Activated CD8-positive, alpha-beta T cell treated with anti-CD3 and anti-CD28 coated beads, Interleukin-2, amount 10 ng/mL, durations not matched to agents 7 days and 5 days (primary cell): ENCODE measurements around the gene ZBTB34. TPM values are rescaled to one million over a fixed set of nuclear protein-coding genes. Genes with fewer than 3 reads are reported as not detected.

Experiments used
- ATAC-seq: fragments of 150-1000 bp; cut with Tn5 transposase; one replicate; pipeline ENCODE4 v1.10.0; 2021; ENCODE audit warnings: moderate library complexity
- CTCF ChIA-PET: fragments of 350-600 bp; sonication (Branson Sonifier 250); formaldehyde crosslinking; loops from one replicate; lab custom pipeline; 2021; ENCODE audit warnings: antibody characterized with exemption; lab: Charles Lee
- POLR2A ChIA-PET: fragments of 350-600 bp; sonication (Branson Sonifier 250); formaldehyde crosslinking; loops from one replicate; lab custom pipeline; 2021; ENCODE audit warnings: antibody characterized with exemption; lab: Charles Lee
- DNase-seq: peaks from one replicate; pipeline ENCODE4 v3.0.0-alpha.2; 2020
- H3K27ac Mint-ChIP-seq: one replicate; pipeline ENCODE4 v1.8.0; 2021; ENCODE audit warnings: mild to moderate bottlenecking, mixed read lengths
- H3K27me3 Mint-ChIP-seq: one replicate; pipeline ENCODE4 v1.8.0; 2021; ENCODE audit warnings: low read depth, mixed read lengths
- H3K36me3 Mint-ChIP-seq: one replicate; pipeline ENCODE4 v1.8.0; 2021; ENCODE audit warnings: low read depth, mixed read lengths
- H3K4me1 Mint-ChIP-seq: one replicate; pipeline ENCODE4 v1.8.0; 2021; ENCODE audit warnings: low read depth, mixed read lengths
- H3K4me3 Mint-ChIP-seq: one replicate; pipeline ENCODE4 v1.8.0; 2021; ENCODE audit warnings: mild to moderate bottlenecking, mixed read lengths
- H3K9me3 Mint-ChIP-seq: one replicate; pipeline ENCODE4 v1.8.0; 2022; ENCODE audit warnings: mixed read lengths; ENCODE audit not compliant: insufficient read depth
- total RNA-seq, 2 experiments: library from RNA; stranded (reverse); gene quantifications; one replicate each; pipeline ENCODE4 v1.2.3, GENCODE V29; 2021

Gene ZBTB34
- total RNA-seq, 2 experiments from 2014 or later = 7.7 to 8.1 TPM

DNA sequence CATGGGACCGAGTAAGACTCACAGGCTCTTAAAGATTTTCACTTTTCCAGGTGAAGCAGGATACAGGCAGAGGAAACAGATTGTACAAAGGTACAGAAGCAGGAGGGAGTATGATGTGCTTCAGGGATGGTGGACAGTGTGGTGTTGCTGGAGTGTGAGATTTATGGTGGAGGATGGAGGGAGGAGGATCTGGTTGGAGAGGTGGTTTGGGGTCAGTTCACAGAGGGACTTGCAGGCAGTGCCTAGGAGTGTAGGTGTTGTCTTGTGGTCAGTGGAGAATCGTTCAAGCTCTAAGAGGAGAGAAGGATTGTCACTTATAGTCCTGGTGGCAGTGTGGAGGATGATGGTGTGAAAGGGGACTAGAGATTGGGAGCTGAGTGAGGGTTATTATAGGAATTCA lies 65.9 kb downstream of the ZBTB34 start:
- Mint-ChIP-seq H3K27ac (no peak overlapping the region), H3K4me1 (no peaks in the 10 kb centered on the region), H3K36me3 (no peaks in the 10 kb centered on the region), H3K27me3 (peaks cover 6% of the 10 kb centered on the region), H3K9me3 (no peaks in the 10 kb centered on the region), H3K4me3 (no peak overlapping the region)
- POLR2A ChIA-PET = no interaction called here
- no peak for ATAC-seq
- no peak for DNase-seq
- CTCF ChIA-PET = interaction anchor here (2.1 kb wide), 1 partner anchor 15 kb away, joined by 11 read pairs; no protein-coding TSS in a partner anchor

- Mint-ChIP-seq H3K9me3 (no peaks in the 10 kb centered on the region), H3K27ac (no peak overlapping the region), H3K36me3 (no peaks in the 10 kb centered on the region), H3K4me3 (no peak overlapping the region), H3K27me3 (peaks cover 7% of the 10 kb centered on the region), H3K4me1 (no peaks in the 10 kb centered on the region)
- no peak for ATAC-seq
- CTCF ChIA-PET = no interaction called here
- POLR2A ChIA-PET = no interaction called here
- DNase-seq = no peak
Observed at GRCh38 chr9:126927419-126927818, 67.0 kb downstream of the ZBTB34 start.

DNA sequence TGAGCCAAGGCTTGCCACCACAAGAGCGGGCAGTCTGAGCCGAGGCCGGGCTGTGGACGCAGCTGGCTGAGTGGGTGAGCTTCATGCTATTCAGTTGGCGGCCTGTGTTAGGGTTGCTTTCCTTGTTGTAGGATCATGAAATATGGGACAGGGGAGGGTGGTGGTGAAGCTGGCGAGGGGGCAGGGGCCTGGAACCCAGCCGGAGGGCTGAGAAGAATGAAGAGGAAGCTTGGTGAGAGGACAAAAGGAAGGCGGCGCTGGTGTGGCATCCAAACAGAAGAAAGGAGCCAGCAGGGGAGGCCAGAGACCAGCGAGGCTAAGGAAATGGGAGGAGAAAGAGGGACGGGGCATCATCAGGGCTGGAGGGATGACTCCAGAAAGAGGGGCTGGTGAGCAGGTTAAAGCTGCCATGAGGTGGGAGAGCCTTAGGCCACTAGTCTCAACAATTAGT lies 72.5 kb downstream of the ZBTB34 start:
- Mint-ChIP-seq H3K9me3 (no peaks in the 10 kb centered on the region), H3K4me3 (no peak overlapping the region), H3K4me1 (peaks cover 15% of the 10 kb centered on the region), H3K36me3 (no peaks in the 10 kb centered on the region), H3K27me3 (peaks cover 19% of the 10 kb centered on the region), H3K27ac (no peak overlapping the region)
- POLR2A ChIA-PET = no interaction called here
- ATAC-seq (no peak), DNase-seq (no peak)
- CTCF ChIA-PET = no interaction called here

DNA sequence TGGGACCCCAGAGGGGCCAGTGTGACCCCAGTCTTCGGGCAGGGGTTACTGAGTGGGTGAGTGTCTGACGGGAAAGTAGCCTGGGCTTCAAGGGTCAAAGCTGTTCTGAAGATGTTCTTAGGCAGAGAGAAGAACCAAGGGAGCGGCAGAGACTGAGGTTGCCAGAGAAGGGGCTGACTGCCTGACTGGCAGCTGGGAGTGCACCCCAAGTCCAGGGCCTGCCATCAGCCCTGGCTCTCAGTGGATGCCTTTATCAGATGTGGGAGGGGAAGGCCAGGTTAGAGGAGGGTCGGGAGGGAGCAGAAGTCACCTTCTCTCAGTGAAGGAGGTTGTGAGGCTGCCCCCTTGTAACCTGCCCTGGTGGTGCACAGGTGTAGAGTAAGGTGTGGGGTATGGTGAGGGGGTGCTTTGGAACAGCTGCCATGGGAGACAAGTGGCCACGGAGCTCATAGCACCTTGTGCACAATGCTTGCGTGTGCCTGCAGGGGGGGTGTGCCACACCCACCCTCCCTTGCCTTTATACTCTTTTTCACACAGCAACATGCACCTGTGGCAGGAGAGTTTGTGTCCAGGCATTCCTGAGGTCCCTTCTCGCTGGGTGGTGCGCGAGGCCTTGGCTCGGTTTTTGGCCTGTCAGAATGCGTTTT lies 73.0 kb downstream of the ZBTB34 start:
- CTCF ChIA-PET = interaction anchor here (1.0 kb wide), 1 partner anchor 13 kb away, joined by 3 read pairs; no protein-coding TSS in a partner anchor
- Mint-ChIP-seq H3K4me3 (no peak overlapping the region), H3K27ac (no peak overlapping the region), H3K4me1 (peaks cover 15% of the 10 kb centered on the region), H3K9me3 (no peaks in the 10 kb centered on the region), H3K27me3 (peaks cover 20% of the 10 kb centered on the region), H3K36me3 (no peaks in the 10 kb centered on the region)
- DNase-seq (no peak), ATAC-seq (no peak)
- POLR2A ChIA-PET = no interaction called here

- H3K9me3 Mint-ChIP-seq = no peaks in the 10 kb centered on the region
- ChIA-PET POLR2A (no interaction called here), CTCF (interaction anchor here (0.6 to 1.5 kb wide), 8 partner anchors 13 to 503 kb away, joined by 3 to 7 read pairs (median 3); no protein-coding TSS in a partner anchor)
- no peaks in the 10 kb centered on the region for H3K36me3 Mint-ChIP-seq
- H3K27ac Mint-ChIP-seq = no peak overlapping the region
- peaks cover 17% of the 10 kb centered on the region for H3K27me3 Mint-ChIP-seq
- no peak overlapping the region for H3K4me3 Mint-ChIP-seq
- no peak for DNase-seq
- ATAC-seq = no peak
- H3K4me1 Mint-ChIP-seq = peaks cover 15% of the 10 kb centered on the region
Observed at GRCh38 chr9:126934441-126934840, 74.0 kb downstream of the ZBTB34 start.

Other genes with a start within 250 kb of the ZBTB34 start
- not detected for gene LMX1B, start 246.7 kb upstream of the ZBTB34 start, total RNA-seq
- gene ZBTB43, start 55.6 kb upstream of the ZBTB34 start, total RNA-seq = 10 to 100 TPM; 13.6 to 19.1 TPM
- 1 to 10 TPM; 2.5 to 4.1 TPM for gene RALGPS1, start 54.1 kb downstream of the ZBTB34 start, total RNA-seq